T47D (cell line): ENCODE measurements around the gene RANBP6.
"Not testable (repeated sequence)": the region's sequence is repeated elsewhere in the genome, so short reads cannot be mapped to it uniquely, and the experiment has no call there.

Source experiments
- DNase-seq, 2 experiments: peaks; one replicate each; pipeline versions ENCODE4 v3.0.0 to v3.0.0-alpha.2; 2011 to 2012; ENCODE audit warnings: low read depth in 1 of 2, low spot score in 1 of 2
- JUND ChIP-seq: IDR thresholded peaks from 2 replicates; pipeline ENCODE4 v1.6.1; 2012; ENCODE audit warnings: low read depth
- in situ Hi-C: cut with HindIII; loops from 2 replicates; pipeline ENCODE4 v1.10.0; 2016; ENCODE audit warnings: low sequenced_read_pairs, low pct_unique_long_range_greater_than_20kb

The RANBP6 gene

GRCh38 chr9:6015278-6016157 is at the start of gene RANBP6:
Gene RANBP6, minus strand, starts transcription at chr9:6015624. Its CDS starts 17 bp downstream, at chr9:6015607.
- in situ Hi-C loops = no loop called here
- TF ChIP-seq JUND = no peak
- DNase-seq = peak; percentile 38 to 87

GRCh38 chr9:6063146-6063545 is 47.7 kb upstream of the RANBP6 start:
- in situ Hi-C loops = not testable (repeated sequence)
- peak in 1 of 2 experiments; percentile 23 for DNase-seq

- in situ Hi-C loops = no loop called here
- TF ChIP-seq JUND = no peak
- DNase-seq = no peak
These were observed 40.2 kb upstream of the RANBP6 start for GRCh38 chr9:6055666-6056065.

GRCh38 chr9:6055216-6055615 is 39.8 kb upstream of the RANBP6 start:
- no peak for TF ChIP-seq JUND
- in situ Hi-C loops = no loop called here
- DNase-seq = peak; percentile 18 to 91

- in situ Hi-C loops = no loop called here
- TF ChIP-seq JUND = no peak
- DNase-seq = peak; percentile 7 to 83
These were observed 39.1 kb upstream of the RANBP6 start for GRCh38 chr9:6054280-6055099.

- TF ChIP-seq JUND = no peak
- in situ Hi-C loops = no loop called here
- no peak for DNase-seq
These were observed 37.0 kb upstream of the RANBP6 start for GRCh38 chr9:6052293-6052919.

- DNase-seq = no peak
- in situ Hi-C loops = no loop called here
- no peak for TF ChIP-seq JUND
These were observed 36.1 kb upstream of the RANBP6 start for GRCh38 chr9:6051511-6051950.

GRCh38 chr9:6049798-6050197 is 34.4 kb upstream of the RANBP6 start:
- DNase-seq = peak in 1 of 2 experiments; percentile 67
- TF ChIP-seq JUND = no peak

GRCh38 chr9:6048039-6048438 is 32.6 kb upstream of the RANBP6 start:
- in situ Hi-C loops = no loop called here
- TF ChIP-seq JUND = no peak
- no peak for DNase-seq

More at GRCh38 chr9:6049798-6050197, 34.4 kb upstream of the RANBP6 start:
- in situ Hi-C loops = no loop called here

GRCh38 chr9:6047020-6047419 is 31.6 kb upstream of the RANBP6 start:
- in situ Hi-C loops = no loop called here
- no peak for DNase-seq
- no peak for TF ChIP-seq JUND

- in situ Hi-C loops = no loop called here
- no peak for DNase-seq
- TF ChIP-seq JUND = no peak
These were observed 29.9 kb upstream of the RANBP6 start for GRCh38 chr9:6045364-6045763.

GRCh38 chr9:6040077-6040476 is 24.7 kb upstream of the RANBP6 start:
- no peak for DNase-seq
- in situ Hi-C loops = no loop called here
- TF ChIP-seq JUND = no peak
